ENCODE results near the gene CIP2A. TPM values are rescaled to one million over a fixed set of nuclear protein-coding genes. Genes with fewer than 3 reads are reported as not detected.

CIP2A gene
- total RNA-seq, 2 experiments from 2014 or later: 41.6 to 48.4 TPM

Other genes with a start within 250 kb of the CIP2A start
- gene MYH15, start 78.8 kb downstream of the CIP2A start, total RNA-seq: under 1 TPM; 0.17 to 0.26 TPM
- 10 to 100 TPM; 25.2 to 29.9 TPM for gene DZIP3, start 284 bp upstream of the CIP2A start, total RNA-seq
- gene RETNLB, start 168.0 kb upstream of the CIP2A start, total RNA-seq: not detected
- 10 to 100 TPM; 54.5 to 56.0 TPM for gene TRAT1, start 233.3 kb upstream of the CIP2A start, total RNA-seq

All from activated naive CD8-positive, alpha-beta T cell treated with anti-CD3 and anti-CD28 coated beads, Interleukin-2, amount 10 ng/mL, durations not matched to agents 7 days and 5 days (primary cell).